Kidney epithelial cell (primary cell): ENCODE data around the gene ZNF503. TPM values are rescaled to one million over a fixed set of nuclear protein-coding genes. Genes with fewer than 3 reads are reported as not detected.

Experiments
- DNase-seq: peaks from one replicate; pipeline ENCODE4 v3.0.0-alpha.2; 2010; ENCODE audit warnings: low read depth
- H3K27me3 ChIP-seq: 2 replicates; pipeline ENCODE4 v1.6.0; 2011; ENCODE audit warnings: low read length; ENCODE audit not compliant: control insufficient read depth, insufficient read depth
- H3K36me3 ChIP-seq: 2 replicates; pipeline ENCODE4 v1.5.1; 2011; ENCODE audit warnings: low read length; ENCODE audit not compliant: control insufficient read depth, insufficient read depth
- H3K4me3 ChIP-seq: 2 replicates; pipeline ENCODE4 v1.5.1; 2011; ENCODE audit warnings: low read depth, mild to moderate bottlenecking, control low read depth, low read length
- CTCF ChIP-seq: IDR thresholded peaks from 2 replicates; pipeline ENCODE4 v1.5.1; 2011; ENCODE audit warnings: mild to moderate bottlenecking, moderate library complexity, low read length, control low read depth, inconsistent platforms; ENCODE audit not compliant: insufficient read depth, poor library complexity, severe bottlenecking
- total RNA-seq: library from RNA; depleted of rRNA; stranded (reverse); fragments of >200 nt; gene quantifications from 2 replicates; pipeline ENCODE4 v1.2.3, GENCODE V29; 2015

ZNF503 gene
- total RNA-seq, 1 donor from 2014 or later, result 13.8 TPM

- TF ChIP-seq CTCF, result no peak
- Histone ChIP-seq H3K27me3 (no peaks in the 10 kb centered on the region), H3K36me3 (no peaks in the 10 kb centered on the region), H3K4me3 (no peak overlapping the region)
- no peak for DNase-seq
Observed at GRCh38 chr10:75446508-75446907, 44.9 kb upstream of the ZNF503 start.

- no peak for DNase-seq
- H3K36me3 ChIP-seq, result no peaks in the 10 kb centered on the region
- no peaks in the 10 kb centered on the region for H3K27me3 ChIP-seq
- TF ChIP-seq CTCF, result no peak
- H3K4me3 ChIP-seq, result no peak overlapping the region
Observed at GRCh38 chr10:75444781-75445386, 43.3 kb upstream of the ZNF503 start.

- no peaks in the 10 kb centered on the region for H3K36me3 ChIP-seq
- DNase-seq, result no peak
- no peak overlapping the region for H3K4me3 ChIP-seq
- no peaks in the 10 kb centered on the region for H3K27me3 ChIP-seq
- no peak for TF ChIP-seq CTCF
Observed at GRCh38 chr10:75443362-75443761, 41.8 kb upstream of the ZNF503 start.

- no peak for TF ChIP-seq CTCF
- H3K4me3 ChIP-seq, result no peak overlapping the region
- no peaks in the 10 kb centered on the region for H3K36me3 ChIP-seq
- no peaks in the 10 kb centered on the region for H3K27me3 ChIP-seq
- no peak for DNase-seq
Observed at GRCh38 chr10:75441682-75442081, 40.1 kb upstream of the ZNF503 start.

- no peak for TF ChIP-seq CTCF
- no peak for DNase-seq
- no peaks in the 10 kb centered on the region for H3K36me3 ChIP-seq
- H3K4me3 ChIP-seq, result no peak overlapping the region
- H3K27me3 ChIP-seq, result no peaks in the 10 kb centered on the region
Observed at GRCh38 chr10:75441196-75441595, 39.6 kb upstream of the ZNF503 start.

- TF ChIP-seq CTCF, result no peak
- Histone ChIP-seq H3K36me3 (no peaks in the 10 kb centered on the region), H3K4me3 (no peak overlapping the region), H3K27me3 (no peaks in the 10 kb centered on the region)
- no peak for DNase-seq
Observed at GRCh38 chr10:75440271-75440793, 38.8 kb upstream of the ZNF503 start.
